OCI-M2 (cell line): ENCODE results near the gene KIF26B.
"Not testable (repeated sequence)": the region's sequence is repeated elsewhere in the genome, so short reads cannot be mapped to it uniquely, and the experiment has no call there.

Experiments used
- DNase-seq: peaks from one replicate; lab custom pipeline; 2025; ENCODE audit not compliant: unreplicated experiment; lab: John Stamatoyannopoulos, UW

KIF26B gene

GRCh38 chr1:245687636-245688535 is 533.1 kb downstream of the KIF26B start:
- no peak for DNase-seq

- no peak for DNase-seq
These were observed 534.0 kb downstream of the KIF26B start for GRCh38 chr1:245688536-245689453.

- DNase-seq, result no peak
These were observed 535.4 kb downstream of the KIF26B start for GRCh38 chr1:245690156-245690690.

- no peak for DNase-seq
These were observed 536.3 kb downstream of the KIF26B start for GRCh38 chr1:245690946-245691541.

GRCh38 chr1:245691897-245692296 is 537.1 kb downstream of the KIF26B start:
- no peak for DNase-seq

GRCh38 chr1:245692318-245692717 is 537.5 kb downstream of the KIF26B start:
- no peak for DNase-seq

- no peak for DNase-seq
These were observed 538.5 kb downstream of the KIF26B start for GRCh38 chr1:245693116-245693793.

- DNase-seq, result no peak
These were observed 539.4 kb downstream of the KIF26B start for GRCh38 chr1:245693941-245694752.

GRCh38 chr1:245694753-245695195 is 540.0 kb downstream of the KIF26B start:
- no peak for DNase-seq

GRCh38 chr1:245695211-245695610 is 540.4 kb downstream of the KIF26B start:
- DNase-seq, result no peak

GRCh38 chr1:245695701-245696100 is 540.9 kb downstream of the KIF26B start:
- DNase-seq, result not testable (repeated sequence)

- DNase-seq, result no peak
These were observed 543.3 kb downstream of the KIF26B start for GRCh38 chr1:245698116-245698515.

- no peak for DNase-seq
These were observed 544.1 kb downstream of the KIF26B start for GRCh38 chr1:245698860-245699259.

- no peak for DNase-seq
These were observed 545.8 kb downstream of the KIF26B start for GRCh38 chr1:245700631-245701030.

- DNase-seq, result no peak
These were observed 546.8 kb downstream of the KIF26B start for GRCh38 chr1:245701631-245702030.

- no peak for DNase-seq
These were observed 547.6 kb downstream of the KIF26B start for GRCh38 chr1:245702346-245702745.

GRCh38 chr1:245704341-245704740 is 549.6 kb downstream of the KIF26B start:
- no peak for DNase-seq

GRCh38 chr1:245704765-245705164 is 550.0 kb downstream of the KIF26B start:
- no peak for DNase-seq

- no peak for DNase-seq
These were observed 553.2 kb downstream of the KIF26B start for GRCh38 chr1:245707941-245708340.
